ENCODE data around the gene SSR3.

GRCh38 chr3:156554842-156555687 lies at the start of gene SSR3:
- no peak for TF ChIP-seq CTCF (IDR thresholded peaks at IDR 0.05)
- no peak for TF ChIP-seq ZFX (IDR thresholded peaks at IDR 0.05; ENCODE audit: borderline replicate concordance)
